Neuronal stem cell (in vitro differentiated cells): ENCODE results near the gene CELA2A.
"Not testable (repeated sequence)": the region's sequence is repeated elsewhere in the genome, so short reads cannot be mapped to it uniquely, and the experiment has no call there.

ENCODE experiments used
- DNase-seq: peaks from one replicate; pipeline ENCODE4 v3.0.0-alpha.2; 2013; ENCODE audit warnings: low spot score
- H2AFZ ChIP-seq: one replicate; pipeline ENCODE4 v1.6.1; 2013; ENCODE audit warnings: mild to moderate bottlenecking, low read length, inconsistent platforms
- H2AK5ac ChIP-seq: 2 replicates; pipeline ENCODE4 v1.6.1; 2013; ENCODE audit warnings: low read depth, mild to moderate bottlenecking, inconsistent platforms, low read length, moderate library complexity, mixed read lengths
- H2BK120ac ChIP-seq: 2 replicates; pipeline ENCODE4 v1.6.1; 2013; ENCODE audit warnings: low read depth, mild to moderate bottlenecking, inconsistent platforms, low read length, moderate library complexity, mixed read lengths
- H2BK12ac ChIP-seq: one replicate; pipeline ENCODE4 v1.6.1; 2013; ENCODE audit warnings: low read length, inconsistent platforms
- H2BK15ac ChIP-seq: 2 replicates; pipeline ENCODE4 v1.6.1; 2013; ENCODE audit warnings: mild to moderate bottlenecking, low read length, inconsistent platforms, mixed read lengths
- H2BK5ac ChIP-seq: one replicate; pipeline ENCODE4 v1.6.1; 2013; ENCODE audit warnings: inconsistent platforms, mild to moderate bottlenecking, low read length, moderate library complexity
- H3K14ac ChIP-seq: one replicate; pipeline ENCODE4 v1.6.1; 2013; ENCODE audit warnings: low read length, inconsistent platforms
- H3K18ac ChIP-seq: 2 replicates; pipeline ENCODE4 v1.6.1; 2013; ENCODE audit warnings: low read length, inconsistent platforms
- H3K23ac ChIP-seq: 2 replicates; pipeline ENCODE4 v1.6.1; 2013; ENCODE audit warnings: low read depth, mild to moderate bottlenecking, mixed read lengths, low read length, inconsistent platforms; ENCODE audit not compliant: poor library complexity
- H3K27ac ChIP-seq: replicated peaks from 3 replicates; pipeline ENCODE4 v1.5.1; 2013; ENCODE audit warnings: low read length, inconsistent platforms
- H3K27me3 ChIP-seq, 3 experiments: 2 replicates each; pipeline ENCODE4 v1.6.1; 2013; ENCODE audit warnings: low read length in 3 of 3, mild to moderate bottlenecking in 2 of 3, inconsistent platforms in 1 of 3, low read depth in 1 of 3, mixed read lengths in 1 of 3, moderate library complexity in 1 of 3; ENCODE audit not compliant: control insufficient read depth in 3 of 3, insufficient read depth in 3 of 3
- H3K36me3 ChIP-seq, 2 donors: replicated peaks in 1 of 2; 2 replicates each; pipeline ENCODE4 v1.6.1; 2013; ENCODE audit warnings: low read length in 2 of 2; ENCODE audit not compliant: control insufficient read depth in 2 of 2, insufficient read depth in 2 of 2
- H3K4ac ChIP-seq: 2 replicates; pipeline ENCODE4 v1.6.1; 2013; ENCODE audit warnings: inconsistent platforms, mild to moderate bottlenecking, low read length, moderate library complexity
- H3K4me1 ChIP-seq, 2 donors: 1 replicate in 1 of 2; 2 replicates in 1 of 2; pipeline ENCODE4 v1.6.1; 2013; ENCODE audit warnings: low read length in 2 of 2, low read depth in 1 of 2; ENCODE audit not compliant: control insufficient read depth in 2 of 2, insufficient read depth in 1 of 2
- H3K4me2 ChIP-seq: one replicate; pipeline ENCODE4 v1.6.1; 2013; ENCODE audit warnings: mild to moderate bottlenecking, low read length, inconsistent platforms; ENCODE audit not compliant: insufficient read depth, poor library complexity, severe bottlenecking
- H3K4me3 ChIP-seq, 2 donors: 2 replicates each; pipeline ENCODE4 v1.5.1; 2013; ENCODE audit warnings: low read length in 2 of 2, mild to moderate bottlenecking in 2 of 2, inconsistent platforms in 1 of 2, moderate library complexity in 1 of 2
- H3K79me1 ChIP-seq: one replicate; pipeline ENCODE4 v1.6.1; 2013; ENCODE audit warnings: low read depth, mild to moderate bottlenecking, inconsistent platforms, low read length, moderate library complexity
- H3K9ac ChIP-seq: one replicate; pipeline ENCODE4 v1.6.1; 2013; ENCODE audit warnings: mild to moderate bottlenecking, low read depth, low read length, inconsistent platforms; ENCODE audit not compliant: poor library complexity
- H3K9me3 ChIP-seq, 2 donors: replicated peaks in 1 of 2; 2 replicates each; pipeline versions ENCODE3 to v1.6.1; 2013; ENCODE audit warnings: low read length in 2 of 2, mild to moderate bottlenecking in 2 of 2, inconsistent platforms in 1 of 2, low read depth in 1 of 2, mixed read lengths in 1 of 2, moderate library complexity in 1 of 2; ENCODE audit not compliant: control insufficient read depth in 2 of 2, insufficient read depth in 1 of 2
- H4K8ac ChIP-seq: one replicate; pipeline ENCODE4 v1.6.1; 2013; ENCODE audit warnings: low read depth, mild to moderate bottlenecking, inconsistent platforms, low read length, moderate library complexity
- H4K91ac ChIP-seq: one replicate; pipeline ENCODE4 v1.6.1; 2013; ENCODE audit warnings: low read length, low read depth, mild to moderate bottlenecking, inconsistent platforms; ENCODE audit not compliant: poor library complexity
- WGBS, 2 donors: extraction: QIAGEN DNeasy Blood & Tissue Kit; methylation state at CpG; one replicate each; pipeline ENCODE4 v1.1.7; 2013; ENCODE audit warnings: missing lambda C conversion rate in 2 of 2, mixed read lengths in 1 of 2; ENCODE audit not compliant: insufficient read length in 2 of 2, insufficient replicate concordance in 1 of 2; ENCODE audit errors: extremely low coverage in 2 of 2; 5-methylcytosine and 5-hydroxymethylcytosine counted together

The CELA2A gene

GRCh38 chr1:15513919-15514318 lies 57.4 kb downstream of the CELA2A start:
- no CpG with 5 or more reads among the region's 3 CpGs for whole genome bisulfite sequencing, 2 donors
- H2AFZ ChIP-seq: no peak overlapping the region
- H3K4me3 ChIP-seq: no peak overlapping the region
- peaks cover 2% of the 10 kb centered on the region for H3K79me1 ChIP-seq
- no peak overlapping the region for H2AK5ac ChIP-seq
- H3K4me2 ChIP-seq: no peak overlapping the region
- H3K9ac ChIP-seq: no peak overlapping the region
- H3K4me1 ChIP-seq: no peaks in the 10 kb centered on the region
- H2BK120ac ChIP-seq: no peak overlapping the region
- H3K18ac ChIP-seq: no peak overlapping the region
- no peak overlapping the region for H2BK15ac ChIP-seq
- no peaks in the 10 kb centered on the region for H3K27me3 ChIP-seq
- no peak overlapping the region for H3K23ac ChIP-seq
- no peak overlapping the region for H2BK5ac ChIP-seq
- H3K4ac ChIP-seq: no peak overlapping the region
- no peak overlapping the region for H3K14ac ChIP-seq
- H3K27ac ChIP-seq: no peak overlapping the region
- H3K36me3 ChIP-seq: peaks cover 3 to 20% of the 10 kb centered on the region in 2 donors
- no peak for DNase-seq
- H4K8ac ChIP-seq: no peak overlapping the region
- no peak overlapping the region for H4K91ac ChIP-seq
- H2BK12ac ChIP-seq: no peak overlapping the region
- no peaks in the 10 kb centered on the region for H3K9me3 ChIP-seq

GRCh38 chr1:15514557-15514956 lies 58.0 kb downstream of the CELA2A start:
- not testable (repeated sequence) for H3K4ac ChIP-seq, H2BK12ac ChIP-seq, H3K4me1 ChIP-seq

GRCh38 chr1:15515022-15515663 lies 58.6 kb downstream of the CELA2A start:
- Histone ChIP-seq H2AK5ac (no peak overlapping the region), H3K14ac (no peak overlapping the region), H3K4me3 (no peak overlapping the region), H2BK12ac (no peak overlapping the region), H3K9me3 (no peaks in the 10 kb centered on the region), H3K18ac (no peak overlapping the region), H3K4me2 (no peak overlapping the region), H3K79me1 (peaks cover 2% of the 10 kb centered on the region), H2BK5ac (no peak overlapping the region), H2BK15ac (no peak overlapping the region), H4K8ac (no peak overlapping the region), H3K27me3 (no peaks in the 10 kb centered on the region), H3K27ac (no peak overlapping the region), H2BK120ac (no peak overlapping the region), H3K4ac (no peak overlapping the region), H3K23ac (no peak overlapping the region), H3K9ac (no peak overlapping the region), H4K91ac (no peak overlapping the region), H3K36me3 (peaks cover 3 to 20% of the 10 kb centered on the region in 2 donors), H3K4me1 (no peaks in the 10 kb centered on the region), H2AFZ (no peak overlapping the region)
- DNase-seq: no peak
- no CpG with 5 or more reads among the region's 2 CpGs for WGBS, 2 donors

More at GRCh38 chr1:15514557-15514956, 58.0 kb downstream of the CELA2A start:
- H3K36me3 ChIP-seq: peaks cover 3 to 20% of the 10 kb centered on the region in 2 donors
- not testable (repeated sequence) for H3K4me3 ChIP-seq, H2BK5ac ChIP-seq, H3K9ac ChIP-seq, H2BK15ac ChIP-seq, H3K4me2 ChIP-seq, H3K27ac ChIP-seq, H3K9me3 ChIP-seq, H3K79me1 ChIP-seq, H2AK5ac ChIP-seq, H4K91ac ChIP-seq, H2BK120ac ChIP-seq, H4K8ac ChIP-seq, H3K27me3 ChIP-seq, H3K14ac ChIP-seq, H3K23ac ChIP-seq, H3K18ac ChIP-seq, DNase-seq, H2AFZ ChIP-seq
- no CpG with 5 or more reads among the region's 5 CpGs for WGBS, 2 donors

- H3K9ac ChIP-seq: no peak overlapping the region
- peaks cover 3 to 15% of the 10 kb centered on the region in 2 donors for H3K36me3 ChIP-seq
- no peaks in the 10 kb centered on the region for H3K79me1 ChIP-seq
- no peak overlapping the region for H3K4me2 ChIP-seq
- H3K14ac ChIP-seq: no peak overlapping the region
- H3K27me3 ChIP-seq: no peaks in the 10 kb centered on the region
- no peak for DNase-seq
- no peak overlapping the region for H2AFZ ChIP-seq
- no peak overlapping the region for H2BK15ac ChIP-seq
- no peak overlapping the region for H3K18ac ChIP-seq
- H3K4me1 ChIP-seq: peaks cover 2 to 4% of the 10 kb centered on the region in 2 donors
- WGBS, 2 donors: no CpG with 5 or more reads among the region's 3 CpGs
- H3K4me3 ChIP-seq: no peak overlapping the region
- no peak overlapping the region for H4K91ac ChIP-seq
- no peak overlapping the region for H3K4ac ChIP-seq
- no peak overlapping the region for H2BK120ac ChIP-seq
- H3K27ac ChIP-seq: no peak overlapping the region
- no peak overlapping the region for H3K23ac ChIP-seq
- H3K9me3 ChIP-seq: no peaks in the 10 kb centered on the region
- no peak overlapping the region for H2BK12ac ChIP-seq
- no peak overlapping the region for H2AK5ac ChIP-seq
- H4K8ac ChIP-seq: no peak overlapping the region
- no peak overlapping the region for H2BK5ac ChIP-seq
Observed at GRCh38 chr1:15519625-15520024, 63.1 kb downstream of the CELA2A start.
